Stimulated activated CD4-positive, alpha-beta T cell treated with anti-CD3 and anti-CD28 coated beads, Interleukin-15, amount 100 ng/mL, for 24 hours (primary cell): ENCODE results near the gene FOS.
"Not testable (repeated sequence)": the region's sequence is repeated elsewhere in the genome, so short reads cannot be mapped to it uniquely, and the experiment has no call there.

ENCODE experiments used
- DNase-seq: peaks from one replicate; pipeline ENCODE4 v3.0.0-alpha.2; 2020

The FOS gene

DNA sequence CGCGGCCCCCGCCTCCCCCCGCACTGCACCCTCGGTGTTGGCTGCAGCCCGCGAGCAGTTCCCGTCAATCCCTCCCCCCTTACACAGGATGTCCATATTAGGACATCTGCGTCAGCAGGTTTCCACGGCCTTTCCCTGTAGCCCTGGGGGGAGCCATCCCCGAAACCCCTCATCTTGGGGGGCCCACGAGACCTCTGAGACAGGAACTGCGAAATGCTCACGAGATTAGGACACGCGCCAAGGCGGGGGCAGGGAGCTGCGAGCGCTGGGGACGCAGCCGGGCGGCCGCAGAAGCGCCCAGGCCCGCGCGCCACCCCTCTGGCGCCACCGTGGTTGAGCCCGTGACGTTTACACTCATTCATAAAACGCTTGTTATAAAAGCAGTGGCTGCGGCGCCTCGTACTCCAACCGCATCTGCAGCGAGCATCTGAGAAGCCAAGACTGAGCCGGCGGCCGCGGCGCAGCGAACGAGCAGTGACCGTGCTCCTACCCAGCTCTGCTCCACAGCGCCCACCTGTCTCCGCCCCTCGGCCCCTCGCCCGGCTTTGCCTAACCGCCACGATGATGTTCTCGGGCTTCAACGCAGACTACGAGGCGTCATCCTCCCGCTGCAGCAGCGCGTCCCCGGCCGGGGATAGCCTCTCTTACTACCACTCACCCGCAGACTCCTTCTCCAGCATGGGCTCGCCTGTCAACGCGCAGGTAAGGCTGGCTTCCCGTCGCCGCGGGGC is at the start of gene FOS:
Gene FOS (plus strand): TSS at position 407 of the 731 bp plus-strand sequence. CDS start 155 bp downstream, at position 562.
- peak; percentile 89 for DNase-seq

DNA sequence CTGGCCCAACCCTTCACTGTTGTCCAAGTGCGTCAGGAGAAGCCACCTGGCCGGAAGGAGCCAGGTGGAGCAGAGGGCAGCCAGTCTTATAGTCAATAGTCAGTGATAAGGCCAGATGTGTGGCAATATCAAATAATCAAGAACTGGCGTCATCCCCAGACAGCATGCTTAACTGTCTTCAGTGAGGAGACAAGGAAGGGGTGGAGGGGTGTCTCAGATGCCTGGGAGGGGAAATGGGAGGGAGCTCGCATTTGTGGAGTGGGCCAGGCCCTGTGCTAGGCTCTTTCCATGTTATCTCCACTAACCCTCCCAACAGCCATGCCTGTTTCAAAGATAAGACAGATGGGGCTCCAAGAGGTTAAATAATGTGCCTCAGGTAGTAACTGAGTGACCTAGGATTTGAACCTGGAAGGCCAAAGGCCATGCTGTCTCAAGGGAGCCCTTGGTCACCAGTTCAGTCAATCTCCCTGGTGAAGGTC is 48.9 kb upstream of the FOS start:
- DNase-seq, result no peak

DNA sequence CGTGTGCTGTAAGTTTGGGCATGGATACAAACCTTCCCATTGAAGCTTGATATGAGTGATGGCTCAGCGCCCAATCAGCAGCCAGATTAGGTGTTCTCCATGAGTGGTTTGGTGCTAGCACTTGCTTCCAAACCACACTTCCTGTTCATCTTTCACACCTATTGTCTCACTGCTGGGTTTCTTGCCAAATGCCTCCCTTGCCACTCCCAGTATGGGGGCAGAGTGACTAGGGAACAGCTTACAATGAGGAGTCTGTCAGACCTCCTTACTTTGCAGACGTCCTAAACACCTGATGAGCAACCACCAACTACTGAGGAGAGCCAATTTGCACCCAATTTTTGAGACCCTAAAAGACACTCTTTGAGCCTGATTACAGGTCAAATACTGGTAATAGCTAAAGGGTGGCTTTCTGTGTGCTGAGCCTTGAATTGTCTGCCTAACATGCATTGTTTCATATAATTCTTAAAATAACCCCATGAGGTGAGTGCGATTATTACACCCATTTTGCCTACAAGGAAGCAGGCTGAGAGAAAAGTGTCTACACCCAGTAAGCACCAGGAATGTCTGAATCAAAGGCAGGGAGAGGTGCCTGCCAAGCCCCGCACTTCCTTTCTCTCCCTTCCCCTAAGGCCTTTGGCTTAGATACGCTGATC is 48.4 kb upstream of the FOS start:
- DNase-seq, result peak; percentile 43

DNA sequence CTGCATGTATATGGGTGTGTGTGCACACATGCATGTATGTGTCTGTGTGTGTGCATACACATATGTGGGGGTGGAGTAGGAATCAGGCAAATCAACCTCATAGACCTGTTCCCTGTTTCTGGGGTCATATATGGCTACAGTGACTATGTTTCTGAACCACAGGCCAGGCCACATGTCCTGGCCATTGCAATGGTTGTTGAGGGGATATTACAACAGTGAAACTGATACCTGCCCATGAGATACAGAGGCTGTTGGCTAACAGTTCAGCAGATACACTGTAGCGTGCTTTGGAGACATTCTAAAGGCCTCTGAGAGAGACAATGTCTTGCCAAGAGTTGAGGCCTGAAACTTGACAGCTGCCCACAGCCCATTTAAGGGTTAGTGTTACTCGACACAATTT is 47.3 kb upstream of the FOS start:
- no peak for DNase-seq

DNA sequence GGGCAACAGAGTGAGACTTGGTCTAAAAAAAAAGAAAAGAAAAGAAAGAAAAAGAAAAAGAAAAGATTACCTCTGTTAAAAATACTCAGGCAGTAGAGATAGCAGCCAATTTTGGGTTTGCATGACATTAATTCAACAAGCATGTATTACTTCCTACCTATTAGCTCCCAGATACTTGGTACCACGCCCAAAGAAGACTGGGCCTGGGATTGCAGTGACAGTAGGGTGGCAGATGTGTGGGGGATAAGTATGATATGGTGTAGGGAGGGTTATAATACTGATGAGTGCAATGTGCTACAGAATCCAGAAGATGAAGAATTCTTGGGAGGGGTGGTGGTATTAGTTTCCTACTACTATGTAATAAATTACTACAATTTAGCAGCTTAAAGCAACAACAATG is 46.4 kb upstream of the FOS start:
- no peak for DNase-seq

DNA sequence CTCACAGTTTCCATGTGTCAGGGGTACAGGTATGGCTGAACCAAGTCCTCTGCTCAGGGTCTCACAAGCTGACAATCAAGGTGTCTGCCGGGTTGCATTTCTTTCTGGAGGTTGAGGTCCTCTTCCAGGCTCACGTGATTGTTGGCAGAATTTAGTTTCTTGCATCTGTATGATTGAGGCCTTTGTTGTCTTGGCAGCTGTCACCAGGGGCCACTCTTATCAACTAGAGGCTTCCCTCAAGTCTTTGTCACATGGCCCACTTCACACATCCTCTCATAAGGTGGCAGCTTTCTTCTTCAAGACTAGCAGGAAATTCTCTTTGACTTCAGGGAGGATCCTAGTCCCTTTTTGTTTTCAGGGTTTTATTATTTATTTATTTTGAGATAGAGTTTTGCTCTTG is 46.0 kb upstream of the FOS start:
- no peak for DNase-seq

DNA sequence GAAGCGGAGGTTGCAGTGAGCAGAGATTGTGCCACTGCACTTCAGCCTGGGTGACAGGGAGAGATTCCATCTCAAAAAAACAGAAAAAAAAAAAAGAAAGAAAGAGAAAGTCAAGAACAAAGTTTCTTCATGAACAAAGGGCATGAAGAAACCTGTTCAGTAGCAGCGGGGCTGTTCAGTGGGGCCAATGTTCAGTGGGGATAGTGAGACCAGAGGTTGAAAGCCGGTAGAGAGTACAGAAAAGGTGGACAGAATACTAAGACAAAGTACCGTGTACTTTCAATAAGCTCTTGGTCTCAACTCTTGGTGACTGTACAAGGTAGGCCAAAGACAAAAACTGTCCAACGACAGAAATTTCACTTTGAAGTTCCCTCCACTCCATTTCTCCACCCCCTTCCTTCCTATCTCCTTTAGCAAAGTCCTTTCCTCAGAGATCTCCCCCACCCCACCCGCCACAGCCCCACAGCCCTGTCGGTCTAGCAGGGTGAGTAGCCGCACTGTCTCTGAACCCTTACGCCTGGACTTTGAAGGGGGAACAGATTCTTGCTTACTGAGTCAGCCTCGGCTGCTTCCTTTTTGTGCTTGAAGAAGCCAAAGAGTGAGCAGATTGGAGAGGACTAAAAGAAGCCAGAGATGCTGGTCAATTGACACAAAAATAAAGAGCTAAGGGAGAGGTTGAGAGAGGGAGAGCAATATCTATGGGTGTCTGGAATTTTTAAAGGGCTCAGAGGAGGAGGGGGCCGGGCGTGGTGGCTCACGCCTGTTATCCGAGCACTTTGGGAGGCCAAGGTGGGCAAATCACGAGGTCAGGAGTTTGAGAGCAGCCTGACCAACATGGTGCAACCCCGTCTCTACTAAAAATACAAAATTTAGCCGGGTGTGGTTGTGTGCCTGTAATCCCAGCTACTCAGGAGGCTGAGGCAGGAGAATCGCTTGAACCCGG is 44.2 kb upstream of the FOS start:
- DNase-seq, result no peak

DNA sequence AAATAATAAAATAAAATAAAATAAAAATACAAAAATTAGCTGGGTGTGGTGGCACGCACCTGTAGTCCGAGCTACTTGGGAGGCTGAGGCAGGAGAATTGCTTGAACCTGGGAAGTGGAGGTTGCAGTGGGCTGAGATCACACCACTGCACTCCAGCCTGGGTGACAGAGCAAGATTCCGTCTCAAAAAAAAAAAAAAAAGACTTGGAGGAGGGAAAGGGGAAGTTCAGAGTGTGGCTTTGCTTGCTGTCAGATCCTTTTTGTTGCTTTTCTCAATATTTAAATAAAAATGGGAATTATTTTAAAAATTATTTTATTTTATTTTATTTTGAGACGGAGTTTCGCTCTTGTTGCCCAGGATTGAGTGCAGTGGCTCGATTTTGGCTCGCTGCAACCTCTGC is 43.4 kb upstream of the FOS start:
- DNase-seq, result not testable (repeated sequence)

DNA sequence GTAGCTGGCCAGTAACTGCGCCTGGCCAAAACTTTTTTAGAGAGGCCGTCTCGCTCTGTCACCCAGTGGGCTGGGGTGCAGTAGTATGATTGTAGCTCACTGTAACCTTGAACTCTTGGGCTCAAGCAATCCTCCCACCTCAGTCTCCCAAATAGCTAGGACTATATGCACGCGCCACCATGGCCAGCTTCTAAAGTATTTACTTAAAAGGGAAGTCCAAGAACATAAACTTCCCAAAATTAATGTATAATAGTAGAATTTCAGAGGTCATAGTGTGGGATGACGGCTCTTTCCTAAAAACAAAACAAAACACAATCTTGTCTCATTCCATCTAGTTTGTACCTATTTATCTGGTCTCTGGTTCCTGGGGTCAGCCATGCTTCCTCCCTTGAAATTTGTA is 42.2 kb upstream of the FOS start:
- DNase-seq, result no peak

DNA sequence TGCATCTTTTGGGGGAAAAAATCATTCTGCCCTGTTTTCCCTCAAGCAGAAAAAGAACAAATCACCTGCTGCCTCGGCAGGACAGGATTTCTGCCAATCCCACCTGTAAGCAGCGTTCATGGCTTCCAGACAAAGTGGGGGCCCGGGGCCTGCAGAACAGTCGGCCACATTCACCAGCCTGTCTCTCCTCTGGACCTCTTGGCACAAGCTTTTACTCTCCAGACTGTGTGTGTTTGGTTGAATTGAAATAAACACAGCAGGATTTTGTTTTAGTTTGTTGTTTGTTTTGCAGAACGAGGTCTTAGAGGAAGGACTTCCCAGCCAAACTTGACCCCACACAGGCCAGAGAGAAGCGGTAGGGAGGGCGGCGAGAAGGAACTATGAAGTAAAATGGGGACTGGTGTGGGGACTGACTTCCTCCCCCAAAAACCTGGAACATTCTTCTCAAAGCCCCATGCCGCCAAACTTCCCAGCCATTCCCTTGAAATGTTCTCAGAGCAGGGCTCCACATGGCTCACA is 41.7 kb upstream of the FOS start:
- DNase-seq, result no peak

DNA sequence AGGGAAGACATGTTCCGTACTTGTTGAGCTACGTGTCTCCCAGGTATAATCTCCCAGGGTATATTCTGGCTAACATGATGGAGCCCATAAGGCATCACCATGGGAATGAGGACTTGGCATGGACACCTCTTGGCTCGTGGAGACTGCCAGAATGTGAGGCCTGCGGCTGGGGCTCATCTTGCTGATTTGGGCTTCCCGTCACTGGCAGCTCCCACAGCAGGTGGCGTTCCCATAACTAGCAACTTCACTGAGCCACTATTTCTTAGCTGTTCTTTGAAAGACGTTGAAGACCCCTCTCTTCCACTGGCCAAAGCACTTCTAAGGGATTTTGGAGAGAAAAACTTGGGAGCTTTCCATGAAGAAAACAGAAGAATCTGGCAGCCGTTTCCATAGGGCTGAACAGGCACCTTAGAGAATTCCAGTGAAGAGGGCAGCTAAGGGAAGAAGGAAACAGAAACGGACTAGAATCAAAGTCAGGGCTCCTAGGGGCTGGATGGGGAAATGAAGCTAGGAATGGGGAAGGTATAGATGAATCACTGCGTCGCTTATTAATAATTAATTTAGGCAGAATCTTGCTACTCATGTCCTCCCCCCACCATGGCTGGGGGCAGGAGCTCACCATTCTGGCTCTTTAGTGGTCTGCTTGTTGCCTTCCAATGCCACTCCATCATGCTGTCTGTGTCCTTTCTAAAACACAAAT is 39.7 kb upstream of the FOS start:
- DNase-seq, result no peak

DNA sequence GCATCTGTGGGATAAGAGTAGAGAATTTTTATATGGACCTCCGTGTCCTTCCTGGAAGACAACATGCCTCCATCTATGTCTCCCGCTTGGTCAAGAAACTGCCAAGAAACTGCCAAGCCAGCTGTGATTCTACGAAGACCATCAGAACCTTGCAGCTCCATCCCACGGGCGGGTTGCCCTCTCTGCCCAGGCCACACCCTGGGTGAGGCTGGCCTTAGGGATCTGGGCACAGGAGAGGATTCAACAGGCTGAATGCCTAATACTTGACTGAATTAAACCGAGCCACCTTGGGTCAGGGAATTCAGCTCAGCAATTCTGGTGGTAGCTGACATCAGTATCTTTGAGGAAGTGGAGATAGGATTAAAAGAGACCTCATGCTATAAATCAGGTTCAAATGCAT is 37.8 kb upstream of the FOS start:
- DNase-seq, result no peak

DNA sequence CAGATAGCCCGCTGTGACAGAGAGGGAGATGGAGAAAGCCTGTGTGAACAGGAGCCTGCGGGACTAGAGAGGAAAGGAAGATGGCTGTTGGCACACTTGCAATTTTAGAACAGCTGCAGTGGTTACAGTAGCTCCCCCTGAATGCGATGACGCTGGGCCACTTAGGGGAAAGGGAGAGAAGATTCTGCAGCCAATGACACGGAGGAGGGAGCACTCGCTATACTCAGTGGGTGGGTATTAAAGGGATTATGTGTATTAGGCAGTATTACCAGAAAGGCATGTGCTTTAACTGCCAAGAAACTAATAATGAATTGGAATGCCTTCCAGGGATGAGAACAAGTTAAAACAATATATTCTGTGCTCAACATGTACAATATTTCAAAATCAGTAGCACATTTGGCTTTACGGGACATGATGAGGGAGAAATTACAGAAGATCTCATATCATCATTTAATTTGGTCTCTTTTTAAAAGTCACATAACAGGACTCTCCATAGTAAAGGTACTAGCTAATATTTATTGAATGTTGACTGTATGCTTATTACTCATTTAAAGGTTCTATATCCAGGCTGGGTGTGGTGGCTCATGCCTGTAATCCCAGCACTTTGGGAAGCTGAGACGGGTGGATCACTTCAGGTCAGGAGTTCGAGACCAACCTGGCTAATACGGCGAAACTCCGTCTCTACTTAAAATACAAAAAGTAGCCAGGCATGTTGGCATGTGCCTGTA is 35.9 kb upstream of the FOS start:
- no peak for DNase-seq

DNA sequence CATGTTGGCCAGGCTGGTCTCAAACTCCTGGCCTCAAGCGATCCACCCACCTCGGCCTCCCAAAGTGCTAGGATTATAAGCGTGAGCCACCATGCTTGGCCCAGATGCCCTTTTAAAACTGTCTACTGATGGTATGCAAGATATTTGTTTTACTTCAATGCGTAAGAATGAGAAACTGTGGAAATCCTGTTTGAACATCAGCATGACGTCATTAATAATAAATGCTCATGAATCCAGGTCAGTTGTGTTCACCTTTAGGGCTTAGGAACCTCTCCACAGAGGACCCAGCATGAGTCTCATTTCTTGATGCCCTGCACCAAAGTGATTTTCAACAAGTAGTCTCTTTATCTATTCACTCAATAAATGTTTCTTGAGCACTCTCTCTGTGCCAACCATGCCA is 34.5 kb upstream of the FOS start:
- DNase-seq, result no peak

DNA sequence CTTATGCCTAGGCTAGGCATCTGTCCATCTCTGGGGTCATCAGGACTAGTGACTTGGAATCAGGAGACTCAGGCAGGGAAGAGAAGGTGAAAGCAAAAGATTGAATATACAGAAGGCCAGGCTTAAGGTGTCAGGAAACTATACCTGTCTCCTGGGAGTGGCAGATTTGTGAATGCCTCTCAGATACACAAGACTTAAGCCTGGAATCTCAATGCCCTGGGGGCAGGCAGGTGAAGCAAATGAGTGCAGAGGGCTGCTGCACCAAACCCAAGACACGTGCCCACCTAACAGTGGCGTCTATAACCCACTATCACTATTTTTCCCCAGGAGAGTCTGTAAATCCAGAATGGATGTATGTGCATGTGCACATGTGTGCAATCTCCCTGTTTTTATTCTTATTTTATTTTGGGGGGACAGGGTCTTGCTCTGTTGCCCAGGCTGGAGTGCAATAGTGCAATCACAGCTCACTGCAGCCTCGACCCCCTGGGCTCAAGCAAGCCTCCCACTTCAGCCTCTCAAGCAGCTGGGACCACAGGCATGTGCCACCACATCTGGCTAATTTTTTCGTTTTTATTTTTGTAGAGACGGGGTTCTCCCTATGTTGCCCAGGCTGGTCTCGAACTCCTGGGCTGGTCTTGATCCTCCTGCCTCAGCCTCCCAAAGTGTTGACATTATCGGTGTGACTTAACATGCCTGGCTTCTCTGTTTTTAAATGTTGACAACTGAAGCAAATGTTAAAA is 31.9 kb upstream of the FOS start:
- no peak for DNase-seq

DNA sequence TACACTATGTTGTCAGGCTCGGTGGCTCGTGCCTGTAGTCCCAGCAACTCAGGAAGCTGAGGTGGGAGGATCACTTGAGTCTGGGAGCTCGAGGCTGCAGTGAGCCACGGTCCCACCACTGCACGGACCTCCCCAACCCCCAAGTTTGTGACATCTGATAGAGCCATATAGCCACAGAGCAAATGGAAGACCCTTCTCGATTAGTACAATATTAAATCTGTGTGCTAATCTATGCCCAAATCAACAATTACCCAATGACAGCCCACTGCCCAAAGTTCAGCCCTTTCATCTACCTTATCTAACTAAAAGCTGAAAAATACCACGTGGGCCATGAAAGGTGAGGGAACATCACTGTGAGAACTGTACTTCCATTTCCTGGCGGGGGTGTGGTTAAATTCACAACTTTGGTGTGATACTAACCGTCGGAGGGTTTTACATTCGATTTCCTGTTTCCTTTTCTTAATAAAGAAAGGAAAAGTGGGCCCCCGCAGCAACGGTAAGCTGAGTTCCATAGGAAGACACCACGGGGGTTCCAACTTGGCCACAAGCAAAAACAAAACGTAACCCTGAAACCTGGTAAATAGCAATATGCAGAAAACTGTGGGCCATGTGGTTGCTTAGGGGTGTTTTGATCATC is 31.2 kb upstream of the FOS start:
- peak; percentile 84 for DNase-seq

DNA sequence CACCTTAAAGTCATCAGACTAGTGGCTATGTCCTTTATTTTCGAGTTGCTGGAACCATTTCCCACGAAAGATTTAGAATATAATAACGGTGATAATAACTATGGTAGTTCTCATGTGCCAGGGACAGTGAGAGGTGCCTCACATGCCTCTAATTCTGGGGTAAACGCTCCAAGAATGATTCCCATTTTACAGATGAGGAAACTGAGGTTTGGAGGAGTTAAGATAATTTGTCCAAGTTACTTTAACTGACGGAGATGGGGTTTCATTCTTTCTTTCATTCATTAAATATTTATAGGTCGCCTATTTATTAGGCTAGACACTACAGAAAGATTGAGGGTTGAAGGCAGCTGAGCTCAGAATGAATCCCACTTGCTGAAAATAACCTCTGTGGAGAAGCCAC is 30.7 kb upstream of the FOS start:
- no peak for DNase-seq

DNA sequence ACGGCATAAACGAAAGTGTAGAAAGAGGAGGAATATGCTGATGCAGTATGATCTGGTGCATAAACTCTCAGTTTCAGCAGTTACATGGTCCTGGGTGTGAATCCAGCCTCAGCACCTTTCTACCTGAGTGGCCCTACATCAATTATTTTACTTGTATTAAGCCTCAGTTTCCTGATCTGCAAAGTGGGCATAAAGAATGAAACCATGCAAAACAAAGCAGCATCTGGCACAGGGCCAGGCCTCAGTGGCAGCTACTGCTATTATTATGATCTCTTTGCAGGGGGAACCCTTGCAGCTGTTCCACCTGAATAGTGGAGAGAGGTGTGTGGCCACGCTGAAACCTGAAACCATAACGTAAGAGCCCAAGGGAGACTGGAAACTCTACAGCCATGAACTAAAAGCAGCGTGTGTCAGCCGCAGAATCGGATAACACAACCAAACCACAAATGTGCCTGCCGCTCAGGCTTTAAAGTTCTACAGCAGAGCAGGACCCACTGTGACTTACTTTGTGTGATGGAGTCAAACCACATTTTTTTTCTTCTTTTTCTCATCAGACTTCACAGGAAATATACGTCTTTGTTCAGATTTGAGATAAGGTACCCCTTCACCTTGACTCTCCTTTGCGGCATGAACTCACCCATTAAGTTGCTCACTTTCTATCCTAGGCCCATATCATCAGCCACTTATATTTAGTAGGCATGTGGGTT is 29.2 kb upstream of the FOS start:
- DNase-seq, result peak; percentile 88

DNA sequence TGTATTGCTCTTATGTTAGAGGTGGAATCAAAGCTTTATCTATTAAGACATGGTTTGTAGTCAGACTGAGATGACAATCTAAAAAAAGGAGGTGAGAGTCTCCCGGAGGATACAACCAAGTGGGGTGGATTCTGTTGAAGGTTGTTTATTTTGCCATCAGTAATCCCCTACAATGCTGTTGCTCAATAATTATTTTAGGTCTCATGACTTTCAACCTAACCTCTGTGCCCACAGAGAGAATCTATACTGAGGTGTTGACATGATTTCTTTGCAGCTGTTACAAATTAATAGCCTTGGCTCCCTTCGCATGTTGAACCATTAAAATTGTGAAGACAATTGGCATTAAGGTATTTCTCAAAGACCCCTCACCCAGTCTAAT is 28.7 kb upstream of the FOS start:
- no peak for DNase-seq

DNA sequence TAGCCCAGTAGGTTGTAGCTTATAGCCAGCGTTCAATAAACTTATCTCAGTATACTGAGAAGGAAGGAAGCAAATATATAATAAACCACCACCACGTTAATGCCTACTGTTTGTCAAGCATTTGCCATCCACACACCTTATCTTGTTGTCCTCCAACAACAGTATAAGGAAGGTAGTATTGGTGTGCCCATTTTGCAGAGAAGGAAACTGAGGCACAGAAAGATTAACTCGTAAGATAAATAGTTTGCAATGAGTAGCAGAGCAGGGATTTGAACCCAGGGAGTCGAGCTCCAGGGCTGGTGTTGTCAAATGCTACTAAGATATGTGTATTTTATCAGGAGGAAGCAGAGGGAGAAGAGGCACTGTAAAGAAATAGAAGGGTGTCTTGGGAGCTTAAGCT is 27.8 kb upstream of the FOS start:
- no peak for DNase-seq
